PFSK-1 (cell line): Measurements from ENCODE around the gene C3orf49.

Experiments used
- POLR2AphosphoS5 ChIP-seq: IDR thresholded peaks from 2 replicates; pipeline ENCODE4 v1.6.1; 2012; ENCODE audit warnings: low read depth, mild to moderate bottlenecking, control low read depth, low read length, moderate library complexity
- REST ChIP-seq, 2 experiments: IDR thresholded peaks; 2 replicates each; pipeline versions ENCODE4 v1.6.1 to v1.8.0; 2011 to 2012; ENCODE audit warnings: low read depth in 2 of 2, low read length in 2 of 2, control low read depth in 1 of 2, inconsistent platforms in 1 of 2, mild to moderate bottlenecking in 1 of 2, moderate library complexity in 1 of 2; ENCODE audit not compliant: insufficient read depth in 1 of 2
- TAF1 ChIP-seq: IDR thresholded peaks from 2 replicates; pipeline ENCODE4 v1.6.1; 2012; ENCODE audit warnings: low read length, control low read depth, borderline replicate concordance; ENCODE audit not compliant: insufficient read depth

GRCh38 chr3:63867225-63867624 is 48.1 kb downstream of the C3orf49 start:
- TF ChIP-seq POLR2AphosphoS5 = no peak
- TF ChIP-seq REST (IDR thresholded peaks at IDR 0.05; ENCODE audit: insufficient read depth in 1 of 2, low read depth in 2 of 2, low read length in 2 of 2) = no peak
- TF ChIP-seq TAF1 = no peak
